ENCODE data around the gene FNDC11. TPM values are rescaled to one million over a fixed set of nuclear protein-coding genes. Genes with fewer than 3 reads are reported as not detected.

The FNDC11 gene
- total RNA-seq, 3 donors from 2014 or later (not counting 1 experiment from before 2014, with no cell fraction given) = 0.19 to 0.75 (median 0.25) TPM

- Histone ChIP-seq H3K4me1 (ENCODE audit: control insufficient read depth, insufficient read depth, low read length) (peaks cover 21% of the 10 kb centered on the region), H3K4me3 (ENCODE audit: low read length) (no peak overlapping the region), H3K9me3 (ENCODE audit: control insufficient read depth, insufficient read depth, low read length) (no peaks in the 10 kb centered on the region), H3K27me3 (ENCODE audit: control insufficient read depth, insufficient read depth, low read length) (no peaks in the 10 kb centered on the region), H3K27ac (ENCODE audit: low read length) (no peak overlapping the region), H3K36me3 (ENCODE audit: control insufficient read depth, insufficient read depth, low read length) (peaks cover 34% of the 10 kb centered on the region)
- Mint-ChIP-seq H3K9me3 (no peaks in the 10 kb centered on the region), H3K36me3 (no peaks in the 10 kb centered on the region), H3K27ac (no peak overlapping the region), H3K27me3 (ENCODE audit: low read depth in 2 of 2) (no peaks in the 10 kb centered on the region), H3K4me1 (peaks cover 15 to 20% of the 10 kb centered on the region in 2 donors), H3K4me3 (no peak overlapping the region)
- intact Hi-C loops (cut with micrococcal nuclease) = no loop called here
- ATAC-seq = no peak
- TF ChIP-seq, protein P1, sequence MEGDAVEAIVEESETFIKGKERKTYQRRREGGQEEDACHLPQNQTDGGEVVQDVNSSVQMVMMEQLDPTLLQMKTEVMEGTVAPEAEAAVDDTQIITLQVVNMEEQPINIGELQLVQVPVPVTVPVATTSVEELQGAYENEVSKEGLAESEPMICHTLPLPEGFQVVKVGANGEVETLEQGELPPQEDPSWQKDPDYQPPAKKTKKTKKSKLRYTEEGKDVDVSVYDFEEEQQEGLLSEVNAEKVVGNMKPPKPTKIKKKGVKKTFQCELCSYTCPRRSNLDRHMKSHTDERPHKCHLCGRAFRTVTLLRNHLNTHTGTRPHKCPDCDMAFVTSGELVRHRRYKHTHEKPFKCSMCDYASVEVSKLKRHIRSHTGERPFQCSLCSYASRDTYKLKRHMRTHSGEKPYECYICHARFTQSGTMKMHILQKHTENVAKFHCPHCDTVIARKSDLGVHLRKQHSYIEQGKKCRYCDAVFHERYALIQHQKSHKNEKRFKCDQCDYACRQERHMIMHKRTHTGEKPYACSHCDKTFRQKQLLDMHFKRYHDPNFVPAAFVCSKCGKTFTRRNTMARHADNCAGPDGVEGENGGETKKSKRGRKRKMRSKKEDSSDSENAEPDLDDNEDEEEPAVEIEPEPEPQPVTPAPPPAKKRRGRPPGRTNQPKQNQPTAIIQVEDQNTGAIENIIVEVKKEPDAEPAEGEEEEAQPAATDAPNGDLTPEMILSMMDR (IDR thresholded peaks at IDR 0.05) = no peak
- WGBS (ENCODE audit: insufficient coverage) = 96% methylated on average over 55 of the region's 55 CpGs
- DNase-seq = no peak
These were observed 9.4 kb downstream of the FNDC11 start for GRCh38 chr20:63563225-63563935.

- Mint-ChIP-seq H3K27ac (no peak overlapping the region), H3K36me3 (no peaks in the 10 kb centered on the region), H3K9me3 (no peaks in the 10 kb centered on the region), H3K27me3 (ENCODE audit: low read depth in 2 of 2) (no peaks in the 10 kb centered on the region), H3K4me1 (peaks cover 18 to 27% of the 10 kb centered on the region in 2 donors), H3K4me3 (no peak overlapping the region)
- H3K9me3 ChIP-seq (ENCODE audit: control insufficient read depth, insufficient read depth, low read length) = no peaks in the 10 kb centered on the region
- no peak overlapping the region for H3K27ac ChIP-seq (ENCODE audit: low read length)
- H3K27me3 ChIP-seq (ENCODE audit: control insufficient read depth, insufficient read depth, low read length) = no peaks in the 10 kb centered on the region
- ATAC-seq = no peak
- 97% methylated on average over 62 of the region's 62 CpGs for WGBS (ENCODE audit: insufficient coverage)
- H3K4me3 ChIP-seq (ENCODE audit: low read length) = no peak overlapping the region
- peaks cover 29% of the 10 kb centered on the region for H3K4me1 ChIP-seq (ENCODE audit: control insufficient read depth, insufficient read depth, low read length)
- no peak for DNase-seq
- H3K36me3 ChIP-seq (ENCODE audit: control insufficient read depth, insufficient read depth, low read length) = peaks cover 34% of the 10 kb centered on the region
- intact Hi-C loops (cut with micrococcal nuclease) = no loop called here
- TF ChIP-seq, protein P1 (IDR thresholded peaks at IDR 0.05) = no peak
These were observed 10.3 kb downstream of the FNDC11 start for GRCh38 chr20:63564036-63564810.

GRCh38 chr20:63565021-63565698 is 11.2 kb downstream of the FNDC11 start:
- Histone ChIP-seq H3K27ac (ENCODE audit: low read length) (no peak overlapping the region), H3K4me1 (ENCODE audit: control insufficient read depth, insufficient read depth, low read length) (peaks cover 37% of the 10 kb centered on the region), H3K27me3 (ENCODE audit: control insufficient read depth, insufficient read depth, low read length) (no peaks in the 10 kb centered on the region), H3K4me3 (ENCODE audit: low read length) (no peak overlapping the region), H3K36me3 (ENCODE audit: control insufficient read depth, insufficient read depth, low read length) (peaks cover 28% of the 10 kb centered on the region), H3K9me3 (ENCODE audit: control insufficient read depth, insufficient read depth, low read length) (no peaks in the 10 kb centered on the region)
- ATAC-seq = no peak
- H3K27ac Mint-ChIP-seq = no peak overlapping the region
- no peaks in the 10 kb centered on the region for H3K27me3 Mint-ChIP-seq (ENCODE audit: low read depth in 2 of 2)
- TF ChIP-seq, protein P1 (IDR thresholded peaks at IDR 0.05) = no peak
- DNase-seq = no peak
- H3K9me3 Mint-ChIP-seq = no peaks in the 10 kb centered on the region
- H3K36me3 Mint-ChIP-seq = no peaks in the 10 kb centered on the region
- H3K4me3 Mint-ChIP-seq = no peak overlapping the region
- 98% methylated on average over 61 of the region's 61 CpGs for WGBS (ENCODE audit: insufficient coverage)
- intact Hi-C loops (cut with micrococcal nuclease) = no loop called here
- peaks cover 20 to 30% of the 10 kb centered on the region in 2 donors for H3K4me1 Mint-ChIP-seq
